Measurements from ENCODE around the gene LARGE2. TPM values are rescaled to one million over a fixed set of nuclear protein-coding genes. Genes with fewer than 3 reads are reported as not detected.

Gene LARGE2
- total RNA-seq, 3 donors from 2014 or later (not counting 1 experiment from before 2014, with no cell fraction given) = 0.40 to 1.7 (median 1.0) TPM

DNA sequence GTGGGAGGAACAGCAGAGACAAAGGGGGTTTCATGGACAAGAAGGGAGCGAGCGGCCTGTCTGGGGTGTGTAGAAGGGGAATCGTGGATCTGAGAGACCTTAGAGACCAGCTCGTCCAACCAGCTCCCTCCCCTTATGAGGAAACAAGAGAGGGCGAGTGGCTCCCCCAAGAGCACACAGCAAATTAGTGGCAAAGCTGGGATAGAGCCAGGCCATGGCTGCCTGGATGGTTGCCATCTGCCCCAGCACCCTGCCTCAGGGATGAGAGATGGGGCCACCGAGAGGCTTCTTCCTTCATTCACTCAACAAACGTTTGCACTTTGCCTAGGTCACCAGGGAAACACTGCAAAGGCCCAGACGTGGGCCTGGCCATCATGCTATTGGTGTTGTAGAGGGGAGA, 32.9 kb upstream of the LARGE2 start:
- ATAC-seq (no peak), DNase-seq (no peak)
- H3K4me3 Mint-ChIP-seq = no peak overlapping the region
- H3K27ac Mint-ChIP-seq = no peak overlapping the region
- Histone ChIP-seq H3K27ac (ENCODE audit: low read length) (no peak overlapping the region), H3K9me3 (ENCODE audit: control insufficient read depth, insufficient read depth, low read length) (no peaks in the 10 kb centered on the region), H3K4me1 (ENCODE audit: control insufficient read depth, insufficient read depth, low read length) (peaks cover 12% of the 10 kb centered on the region), H3K36me3 (ENCODE audit: control insufficient read depth, insufficient read depth, low read length) (no peaks in the 10 kb centered on the region), H3K27me3 (ENCODE audit: control insufficient read depth, insufficient read depth, low read length) (peaks cover 5% of the 10 kb centered on the region), H3K4me3 (ENCODE audit: low read length) (no peak overlapping the region)
- intact Hi-C loops (cut with micrococcal nuclease) = no loop called here
- peaks cover 0 to 17% of the 10 kb centered on the region in 2 donors for H3K27me3 Mint-ChIP-seq (ENCODE audit: low read depth in 2 of 2)
- 95% methylated on average over 8 of the region's 8 CpGs for WGBS (ENCODE audit: insufficient coverage)
- no peaks in the 10 kb centered on the region for H3K36me3 Mint-ChIP-seq
- H3K9me3 Mint-ChIP-seq = no peaks in the 10 kb centered on the region
- no peak for TF ChIP-seq CTCF (IDR thresholded peaks at IDR 0.05)
- H3K4me1 Mint-ChIP-seq = peaks cover 9% of the 10 kb centered on the region in 2 donors

DNA sequence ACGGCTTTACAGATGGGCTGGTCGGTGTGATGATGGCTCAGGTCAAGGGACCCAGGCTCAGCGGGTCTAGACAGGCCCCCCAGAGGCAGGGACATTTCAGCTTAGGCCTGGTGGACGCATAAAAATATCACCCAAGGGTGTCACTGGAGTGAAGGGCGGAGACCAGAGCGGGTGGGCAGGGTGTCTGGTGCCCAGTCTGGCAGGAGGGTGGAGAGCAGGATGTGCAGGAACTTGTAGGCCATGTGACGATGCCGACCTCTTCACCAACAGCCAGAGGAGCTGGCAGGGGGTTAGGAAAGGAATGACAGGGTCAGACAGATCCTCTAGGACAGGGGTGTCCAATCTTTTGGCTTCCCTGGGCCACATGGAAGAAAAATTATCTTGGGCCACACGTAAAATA, 32.5 kb upstream of the LARGE2 start:
- peaks cover 5% of the 10 kb centered on the region in 2 donors for H3K4me1 Mint-ChIP-seq
- TF ChIP-seq CTCF (IDR thresholded peaks at IDR 0.05) = no peak
- DNase-seq (no peak), ATAC-seq (no peak)
- intact Hi-C loops (cut with micrococcal nuclease) = no loop called here
- WGBS (ENCODE audit: insufficient coverage) = 92% methylated on average over 9 of the region's 9 CpGs
- no peaks in the 10 kb centered on the region for H3K9me3 Mint-ChIP-seq
- peaks cover 5% of the 10 kb centered on the region for H3K27me3 ChIP-seq (ENCODE audit: control insufficient read depth, insufficient read depth, low read length)
- no peaks in the 10 kb centered on the region for H3K36me3 ChIP-seq (ENCODE audit: control insufficient read depth, insufficient read depth, low read length)
- H3K27me3 Mint-ChIP-seq (ENCODE audit: low read depth in 2 of 2) = peaks cover 0 to 20% of the 10 kb centered on the region in 2 donors
- no peaks in the 10 kb centered on the region for H3K36me3 Mint-ChIP-seq
- H3K9me3 ChIP-seq (ENCODE audit: control insufficient read depth, insufficient read depth, low read length) = no peaks in the 10 kb centered on the region
- H3K4me3 ChIP-seq (ENCODE audit: low read length) = no peak overlapping the region
- no peak overlapping the region for H3K4me3 Mint-ChIP-seq
- H3K27ac ChIP-seq (ENCODE audit: low read length) = no peak overlapping the region
- peaks cover 9% of the 10 kb centered on the region for H3K4me1 ChIP-seq (ENCODE audit: control insufficient read depth, insufficient read depth, low read length)
- H3K27ac Mint-ChIP-seq = no peak overlapping the region

GRCh38 chr11:45890886-45891550, 31.4 kb upstream of the LARGE2 start:
- WGBS (ENCODE audit: insufficient coverage) = 90% methylated on average over 9 of the region's 9 CpGs
- Mint-ChIP-seq H3K36me3 (no peaks in the 10 kb centered on the region), H3K27ac (no peak overlapping the region), H3K4me3 (no peak overlapping the region), H3K4me1 (no peaks in the 10 kb centered on the region), H3K9me3 (no peaks in the 10 kb centered on the region), H3K27me3 (ENCODE audit: low read depth in 2 of 2) (peaks cover 0 to 25% of the 10 kb centered on the region in 2 donors)
- no peaks in the 10 kb centered on the region for H3K9me3 ChIP-seq (ENCODE audit: control insufficient read depth, insufficient read depth, low read length)
- DNase-seq (no peak), ATAC-seq (no peak)
- no peak overlapping the region for H3K4me3 ChIP-seq (ENCODE audit: low read length)
- H3K27me3 ChIP-seq (ENCODE audit: control insufficient read depth, insufficient read depth, low read length) = peaks cover 8% of the 10 kb centered on the region
- intact Hi-C loops (cut with micrococcal nuclease) = no loop called here
- H3K4me1 ChIP-seq (ENCODE audit: control insufficient read depth, insufficient read depth, low read length) = peaks cover 2% of the 10 kb centered on the region
- no peak for TF ChIP-seq CTCF (IDR thresholded peaks at IDR 0.05)
- H3K27ac ChIP-seq (ENCODE audit: low read length) = no peak overlapping the region
- H3K36me3 ChIP-seq (ENCODE audit: control insufficient read depth, insufficient read depth, low read length) = no peaks in the 10 kb centered on the region

DNA sequence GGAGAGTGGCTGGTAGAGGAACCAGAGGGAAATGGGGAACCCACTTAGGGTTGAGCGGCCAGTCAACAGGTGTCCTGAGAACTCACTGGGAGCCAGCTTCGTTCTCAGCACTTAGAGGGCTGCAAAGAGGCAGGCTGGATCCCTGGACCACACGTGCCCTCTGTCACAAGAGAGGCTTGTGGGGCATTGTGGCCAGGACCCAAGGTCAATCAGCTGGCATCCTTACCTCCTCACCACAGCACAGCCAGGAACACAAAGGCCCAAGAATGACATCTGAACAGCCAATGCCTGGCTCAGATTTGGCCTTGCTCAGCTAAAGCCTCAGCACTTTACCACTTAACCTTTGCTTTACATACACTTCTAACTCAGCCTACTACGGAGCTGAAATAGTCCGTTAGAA, 29.6 kb upstream of the LARGE2 start:
- Histone ChIP-seq H3K4me1 (ENCODE audit: control insufficient read depth, insufficient read depth, low read length) (no peaks in the 10 kb centered on the region), H3K4me3 (ENCODE audit: low read length) (no peak overlapping the region), H3K27ac (ENCODE audit: low read length) (no peak overlapping the region), H3K27me3 (ENCODE audit: control insufficient read depth, insufficient read depth, low read length) (peaks cover 9% of the 10 kb centered on the region), H3K36me3 (ENCODE audit: control insufficient read depth, insufficient read depth, low read length) (no peaks in the 10 kb centered on the region), H3K9me3 (ENCODE audit: control insufficient read depth, insufficient read depth, low read length) (no peaks in the 10 kb centered on the region)
- no peak overlapping the region for H3K27ac Mint-ChIP-seq
- ATAC-seq (no peak), DNase-seq (no peak)
- H3K4me1 Mint-ChIP-seq = no peaks in the 10 kb centered on the region
- intact Hi-C loops (cut with micrococcal nuclease) = no loop called here
- 84% methylated on average over 5 of the region's 5 CpGs for WGBS (ENCODE audit: insufficient coverage)
- no peaks in the 10 kb centered on the region for H3K36me3 Mint-ChIP-seq
- H3K4me3 Mint-ChIP-seq = no peak overlapping the region
- TF ChIP-seq CTCF (IDR thresholded peaks at IDR 0.05) = no peak
- no peaks in the 10 kb centered on the region for H3K9me3 Mint-ChIP-seq
- H3K27me3 Mint-ChIP-seq (ENCODE audit: low read depth in 2 of 2) = peaks cover 0 to 29% of the 10 kb centered on the region in 2 donors
